Prostate gland (tissue), 2 donors: Measurements from ENCODE around the gene COPS7B. TPM values are rescaled to one million over a fixed set of nuclear protein-coding genes. Genes with fewer than 3 reads are reported as not detected.
"Not testable (repeated sequence)": the region's sequence is repeated elsewhere in the genome, so short reads cannot be mapped to it uniquely, and the experiment has no call there.

Source experiments
- DNase-seq: peaks from one replicate; pipeline ENCODE4 v3.0.0-alpha.2; 2019; ENCODE audit warnings: low spot score
- H3K27ac ChIP-seq, 2 donors: fragments of 200-600 bp; sonication (generic); 2 replicates each; pipeline ENCODE4 v1.5.1; 2017 to 2019
- H3K27me3 ChIP-seq: fragments of 200-600 bp; sonication (generic); replicated peaks from 2 replicates; pipeline ENCODE4 v1.5.1; 2019; ENCODE audit not compliant: insufficient read depth
- H3K36me3 ChIP-seq, 2 donors: fragments of 200-600 bp; sonication (generic); 1 replicate in 1 of 2; 2 replicates in 1 of 2; pipeline versions ENCODE4 v1.5.1 to v1.8.1; 2017 to 2019
- H3K4me1 ChIP-seq: fragments of 200-600 bp; sonication (generic); replicated peaks from 2 replicates; pipeline ENCODE4 v1.5.1; 2019
- H3K4me3 ChIP-seq, 2 donors: fragments of 200-600 bp; sonication (generic); 2 replicates each; pipeline ENCODE4 v1.5.1; 2017 to 2019
- H3K9me3 ChIP-seq: fragments of 200-600 bp; sonication (generic); 2 replicates; pipeline ENCODE4 v1.5.1; 2017
- POLR2A ChIP-seq: fragments of 450-650 bp; IDR thresholded peaks from one replicate; pipeline ENCODE4 v1.6.1; 2016; ENCODE audit warnings: antibody characterized with exemption, mild to moderate bottlenecking
- POLR2AphosphoS5 ChIP-seq: sonication (generic); formaldehyde crosslinking; IDR thresholded peaks from one replicate; pipeline ENCODE4 v1.6.1; 2017; ENCODE audit warnings: antibody characterized with exemption
- WGBS: methylation state at CpG from one replicate; pipeline ENCODE4 v1.1.5; 2018; 5-methylcytosine and 5-hydroxymethylcytosine counted together
- intact Hi-C: fragments of 100-400 bp; cut with DNase I; formaldehyde crosslinking; loops from one replicate; pipeline ENCODE4 v1.14.2; 2022
- total RNA-seq, 2 donors: library from RNA; depleted of rRNA; stranded (reverse); fragments of >200 nt; gene quantifications; one replicate each; pipeline ENCODE4 v1.1.0, GENCODE V29; 2016
- TF ChIP-seq, protein P1 (sequence below), 4 experiments: fragments of 200-600 bp in 2 of 4; fragments of 450-650 bp in 2 of 4; sonication (generic) in 2 of 4; IDR thresholded peaks; 1 replicate in 3 of 4; 2 replicates in 1 of 4; pipeline ENCODE4 v1.5.1; 2016 to 2019; ENCODE audit warnings: antibody characterized with exemption in 4 of 4, mild to moderate bottlenecking in 2 of 4, moderate library complexity in 2 of 4

COPS7B gene
- total RNA-seq = 10 to 100 TPM; 20.4 to 42.7 TPM

DNA sequence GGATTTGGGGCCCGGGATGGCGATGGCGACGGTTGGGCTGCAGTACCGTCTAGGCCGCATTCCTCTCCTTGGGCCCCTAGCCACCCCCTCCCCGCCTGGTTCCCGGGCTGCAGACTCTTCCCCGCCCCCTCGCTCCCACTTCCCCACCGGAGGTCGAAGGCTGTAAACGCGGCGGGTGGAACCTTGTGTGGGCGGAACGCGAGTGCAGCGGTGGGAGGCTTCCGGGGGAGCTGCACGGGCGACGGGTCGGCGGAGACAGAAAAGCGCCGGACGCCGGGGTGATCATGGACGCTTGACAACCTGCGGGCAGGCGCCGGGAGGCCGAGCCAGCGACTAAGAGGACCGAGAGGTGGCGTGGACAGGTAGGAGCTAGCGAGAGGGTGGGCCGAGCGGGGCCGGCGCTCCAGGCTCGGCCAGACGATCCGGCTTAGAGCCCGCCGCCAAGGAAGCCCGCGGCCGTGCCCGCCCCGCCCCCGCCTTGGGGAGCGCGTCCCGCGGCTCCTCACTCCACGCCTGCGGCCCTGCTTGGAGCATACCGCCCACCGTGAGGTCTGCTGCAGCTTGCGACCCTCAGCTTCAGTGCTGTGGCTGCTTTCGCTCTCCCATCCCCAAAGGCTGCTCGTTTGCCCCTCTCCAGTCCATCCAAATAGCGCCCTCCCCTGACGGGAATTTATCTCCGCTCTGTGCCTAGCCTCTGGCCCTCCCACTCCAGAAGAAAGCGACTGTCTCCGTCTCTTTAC lies at the start of gene COPS7B:
TSS of gene COPS7B (plus strand) at position 269 of the 740 bp plus-strand sequence. CDS start 2,126 bp downstream, outside the sequence.
- Histone ChIP-seq H3K9me3 (no peaks in the 10 kb centered on the region), H3K27me3 (no peaks in the 10 kb centered on the region), H3K27ac (peak within 1 kb of the TSS; percentile 50 to 58), H3K4me3 (peak within 1 kb of the TSS; percentile 69 to 95), H3K4me1 (no peaks in the 10 kb centered on the region), H3K36me3 (no peaks in the 10 kb centered on the region)
- under 1% methylated on average over 68 of the region's 69 CpGs for WGBS
- peak; percentile 90 for TF ChIP-seq POLR2AphosphoS5
- TF ChIP-seq POLR2A = peak; percentile 23
- TF ChIP-seq, protein P1, sequence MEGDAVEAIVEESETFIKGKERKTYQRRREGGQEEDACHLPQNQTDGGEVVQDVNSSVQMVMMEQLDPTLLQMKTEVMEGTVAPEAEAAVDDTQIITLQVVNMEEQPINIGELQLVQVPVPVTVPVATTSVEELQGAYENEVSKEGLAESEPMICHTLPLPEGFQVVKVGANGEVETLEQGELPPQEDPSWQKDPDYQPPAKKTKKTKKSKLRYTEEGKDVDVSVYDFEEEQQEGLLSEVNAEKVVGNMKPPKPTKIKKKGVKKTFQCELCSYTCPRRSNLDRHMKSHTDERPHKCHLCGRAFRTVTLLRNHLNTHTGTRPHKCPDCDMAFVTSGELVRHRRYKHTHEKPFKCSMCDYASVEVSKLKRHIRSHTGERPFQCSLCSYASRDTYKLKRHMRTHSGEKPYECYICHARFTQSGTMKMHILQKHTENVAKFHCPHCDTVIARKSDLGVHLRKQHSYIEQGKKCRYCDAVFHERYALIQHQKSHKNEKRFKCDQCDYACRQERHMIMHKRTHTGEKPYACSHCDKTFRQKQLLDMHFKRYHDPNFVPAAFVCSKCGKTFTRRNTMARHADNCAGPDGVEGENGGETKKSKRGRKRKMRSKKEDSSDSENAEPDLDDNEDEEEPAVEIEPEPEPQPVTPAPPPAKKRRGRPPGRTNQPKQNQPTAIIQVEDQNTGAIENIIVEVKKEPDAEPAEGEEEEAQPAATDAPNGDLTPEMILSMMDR (IDR thresholded peaks at IDR 0.05) = peak in 2 of 4 experiments; percentile 17 to 20
- peak; percentile 53 for DNase-seq
- intact Hi-C loops = loop anchor here (10.0 kb wide), 1 partner anchor 178 kb away; the partner anchor contains the start of gene DIS3L2

GRCh38 chr2:231737761-231738160 lies 48.5 kb upstream of the COPS7B start:
- TF ChIP-seq, protein P1 (IDR thresholded peaks at IDR 0.05) = no peak
- no peak for TF ChIP-seq POLR2A
- TF ChIP-seq POLR2AphosphoS5 = no peak
- Histone ChIP-seq H3K27me3 (no peaks in the 10 kb centered on the region), H3K9me3 (no peaks in the 10 kb centered on the region), H3K27ac (no peak overlapping the region), H3K36me3 (no peaks in the 10 kb centered on the region), H3K4me1 (no peaks in the 10 kb centered on the region), H3K4me3 (no peak overlapping the region)
- intact Hi-C loops = no loop called here
- 92% methylated on average over 7 of the region's 7 CpGs for WGBS
- no peak for DNase-seq

GRCh38 chr2:231743376-231744116 lies 42.7 kb upstream of the COPS7B start:
- H3K9me3 ChIP-seq = no peaks in the 10 kb centered on the region
- intact Hi-C loops = no loop called here
- no peaks in the 10 kb centered on the region for H3K36me3 ChIP-seq
- no peak overlapping the region for H3K4me3 ChIP-seq
- 79% methylated on average over 9 of the region's 9 CpGs for WGBS
- H3K4me1 ChIP-seq = no peaks in the 10 kb centered on the region
- no peak for TF ChIP-seq POLR2A
- TF ChIP-seq, protein P1 (IDR thresholded peaks at IDR 0.05) = no peak
- TF ChIP-seq POLR2AphosphoS5 = no peak
- no peak overlapping the region for H3K27ac ChIP-seq
- DNase-seq = no peak
- H3K27me3 ChIP-seq = no peaks in the 10 kb centered on the region

- no peaks in the 10 kb centered on the region for H3K9me3 ChIP-seq
- no peaks in the 10 kb centered on the region for H3K4me1 ChIP-seq
- TF ChIP-seq, protein P1 (IDR thresholded peaks at IDR 0.05) = no peak
- no peak for TF ChIP-seq POLR2AphosphoS5
- no peak for TF ChIP-seq POLR2A
- no peak overlapping the region for H3K4me3 ChIP-seq
- no peaks in the 10 kb centered on the region for H3K27me3 ChIP-seq
- no peaks in the 10 kb centered on the region for H3K36me3 ChIP-seq
- 70% methylated on average over 6 of the region's 6 CpGs for WGBS
- H3K27ac ChIP-seq = no peak overlapping the region
- intact Hi-C loops = no loop called here
- DNase-seq = no peak
These were observed 40.8 kb upstream of the COPS7B start for GRCh38 chr2:231745303-231746038.

GRCh38 chr2:231748153-231748896 lies 37.9 kb upstream of the COPS7B start:
- H3K36me3 ChIP-seq, H3K4me3 ChIP-seq, H3K27ac ChIP-seq, DNase-seq, H3K27me3 ChIP-seq, intact Hi-C loops, H3K4me1 ChIP-seq, H3K9me3 ChIP-seq: not testable (repeated sequence)
- WGBS = 87% methylated on average over 6 of the region's 6 CpGs

DNA sequence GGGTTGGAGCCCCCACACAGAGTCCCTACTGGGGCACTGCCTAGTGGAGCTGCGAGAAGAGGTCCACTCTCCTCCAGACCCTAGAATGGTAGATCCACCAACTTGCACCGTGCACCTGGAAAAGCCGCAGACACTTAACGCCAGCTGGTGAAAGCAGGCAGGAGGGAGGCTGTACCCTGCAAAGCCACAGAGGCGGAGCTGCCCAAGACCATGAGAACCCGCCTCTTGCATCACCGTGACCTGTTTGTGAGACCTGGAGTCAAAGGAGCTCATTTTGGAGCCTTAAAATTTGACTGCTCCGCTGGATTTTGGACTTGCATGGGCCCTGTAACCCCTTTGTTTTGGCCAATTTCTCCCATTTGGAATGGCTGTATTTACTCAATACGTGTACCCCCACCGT lies 37.2 kb upstream of the COPS7B start:
- WGBS = 50% methylated on average over 9 of the region's 10 CpGs
- H3K4me1 ChIP-seq, H3K36me3 ChIP-seq, intact Hi-C loops, DNase-seq, H3K27ac ChIP-seq, H3K4me3 ChIP-seq, H3K9me3 ChIP-seq, H3K27me3 ChIP-seq: not testable (repeated sequence)
